ENCODE measurements around the gene RNF181. TPM values are rescaled to one million over a fixed set of nuclear protein-coding genes. Genes with fewer than 3 reads are reported as not detected.
"Not testable (repeated sequence)": the region's sequence is repeated elsewhere in the genome, so short reads cannot be mapped to it uniquely, and the experiment has no call there.

Gene RNF181
- total RNA-seq, 1 donor from 2014 or later: 155 TPM

- peak within 1 kb of the TSS; percentile 92 for H3K4me3 Mint-ChIP-seq (ENCODE audit: unreplicated experiment)
- peak within 1 kb of the TSS; percentile 64 for H3K27ac Mint-ChIP-seq (ENCODE audit: unreplicated experiment)
- DNase-seq (ENCODE audit: low spot score): peak; percentile 89
- peaks cover 13% of the 10 kb centered on the region for H3K27me3 Mint-ChIP-seq (ENCODE audit: unreplicated experiment)
- no peaks in the 10 kb centered on the region for H3K9me3 Mint-ChIP-seq (ENCODE audit: unreplicated experiment)
- peaks cover 16% of the 10 kb centered on the region for H3K36me3 Mint-ChIP-seq (ENCODE audit: low read depth, unreplicated experiment)
- peak; percentile 21 for TF ChIP-seq CTCF (IDR thresholded peaks at IDR 0.05; ENCODE audit: unreplicated experiment)
- H3K4me1 Mint-ChIP-seq (ENCODE audit: unreplicated experiment): peaks cover 26% of the 10 kb centered on the region
Measured at GRCh38 chr2:85602476-85603234, 7.1 kb downstream of the RNF181 start, which contains the start of gene TMEM150A. Gene TMEM150A, minus strand, starts transcription at chr2:85602698. Its CDS starts 750 bp downstream, at chr2:85601948.

GRCh38 chr2:85604133-85604444, 8.5 kb downstream of the RNF181 start:
- H3K4me1 Mint-ChIP-seq (ENCODE audit: unreplicated experiment): peaks cover 28% of the 10 kb centered on the region
- not testable (repeated sequence) for H3K27ac Mint-ChIP-seq (ENCODE audit: unreplicated experiment)
- H3K4me3 Mint-ChIP-seq (ENCODE audit: unreplicated experiment): peak overlapping the region; percentile 81

GRCh38 chr2:85604568-85605339, 9.2 kb downstream of the RNF181 start:
- H3K4me1 Mint-ChIP-seq (ENCODE audit: unreplicated experiment): peaks cover 26% of the 10 kb centered on the region
- no peak for TF ChIP-seq CTCF (IDR thresholded peaks at IDR 0.05; ENCODE audit: unreplicated experiment)
- H3K27ac Mint-ChIP-seq (ENCODE audit: unreplicated experiment): no peak overlapping the region
- H3K9me3 Mint-ChIP-seq (ENCODE audit: unreplicated experiment): no peaks in the 10 kb centered on the region
- no peak for DNase-seq (ENCODE audit: low spot score)
- H3K27me3 Mint-ChIP-seq (ENCODE audit: unreplicated experiment): peaks cover 15% of the 10 kb centered on the region
- H3K36me3 Mint-ChIP-seq (ENCODE audit: low read depth, unreplicated experiment): peaks cover 18% of the 10 kb centered on the region
- no peak overlapping the region for H3K4me3 Mint-ChIP-seq (ENCODE audit: unreplicated experiment)

More at GRCh38 chr2:85604133-85604444, 8.5 kb downstream of the RNF181 start:
- peaks cover 21% of the 10 kb centered on the region for H3K36me3 Mint-ChIP-seq (ENCODE audit: low read depth, unreplicated experiment)
- DNase-seq (ENCODE audit: low spot score); H3K9me3 Mint-ChIP-seq (ENCODE audit: unreplicated experiment): not testable (repeated sequence)
- peaks cover 14% of the 10 kb centered on the region for H3K27me3 Mint-ChIP-seq (ENCODE audit: unreplicated experiment)

- DNase-seq (ENCODE audit: low spot score): no peak
- H3K27ac Mint-ChIP-seq (ENCODE audit: unreplicated experiment): no peak overlapping the region
- H3K9me3 Mint-ChIP-seq (ENCODE audit: unreplicated experiment): no peaks in the 10 kb centered on the region
- peaks cover 12% of the 10 kb centered on the region for H3K27me3 Mint-ChIP-seq (ENCODE audit: unreplicated experiment)
- no peak for TF ChIP-seq CTCF (IDR thresholded peaks at IDR 0.05; ENCODE audit: unreplicated experiment)
- peaks cover 30% of the 10 kb centered on the region for H3K4me1 Mint-ChIP-seq (ENCODE audit: unreplicated experiment)
- peak overlapping the region; percentile 22 for H3K4me3 Mint-ChIP-seq (ENCODE audit: unreplicated experiment)
- peaks cover 19% of the 10 kb centered on the region for H3K36me3 Mint-ChIP-seq (ENCODE audit: low read depth, unreplicated experiment)
Measured at GRCh38 chr2:85605406-85606115, 10.0 kb downstream of the RNF181 start.

- H3K4me1 Mint-ChIP-seq (ENCODE audit: unreplicated experiment): peaks cover 30% of the 10 kb centered on the region
- peaks cover 17% of the 10 kb centered on the region for H3K36me3 Mint-ChIP-seq (ENCODE audit: low read depth, unreplicated experiment)
- H3K27me3 Mint-ChIP-seq (ENCODE audit: unreplicated experiment): peaks cover 12% of the 10 kb centered on the region
- TF ChIP-seq CTCF (IDR thresholded peaks at IDR 0.05; ENCODE audit: unreplicated experiment): no peak
- peak overlapping the region; percentile 22 for H3K4me3 Mint-ChIP-seq (ENCODE audit: unreplicated experiment)
- no peaks in the 10 kb centered on the region for H3K9me3 Mint-ChIP-seq (ENCODE audit: unreplicated experiment)
- no peak overlapping the region for H3K27ac Mint-ChIP-seq (ENCODE audit: unreplicated experiment)
- no peak for DNase-seq (ENCODE audit: low spot score)
Measured at GRCh38 chr2:85606116-85606455, 10.5 kb downstream of the RNF181 start.
